ENCODE results near the gene BRDT.

BRDT gene

DNA sequence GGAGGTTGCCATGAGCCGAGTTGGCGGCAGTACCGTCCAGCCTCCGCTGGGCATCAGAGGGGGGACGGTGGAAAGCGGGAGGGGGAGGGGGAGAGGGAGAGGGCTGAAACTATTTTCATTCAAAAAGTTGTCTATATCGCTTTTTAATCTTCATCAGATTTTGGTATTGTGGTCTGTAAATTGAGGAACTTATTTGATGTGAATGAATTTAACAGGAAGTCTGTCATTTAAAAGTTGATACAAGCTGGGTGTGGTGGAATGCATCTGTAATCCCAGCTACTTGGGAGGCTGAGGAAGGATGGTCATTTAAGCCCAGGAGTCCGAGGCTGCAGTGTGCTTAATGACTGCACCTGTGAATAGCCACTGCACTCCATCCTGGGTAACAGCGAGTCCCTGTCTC is 77.6 kb downstream of the BRDT start:
- H3K27me3 ChIP-seq: peaks cover 40% of the 10 kb centered on the region
- H3K4me3 ChIP-seq: no peak overlapping the region
- no peak overlapping the region for H3K4me2 ChIP-seq
- H4K20me1 ChIP-seq: no peaks in the 10 kb centered on the region
- H3K36me3 ChIP-seq: no peaks in the 10 kb centered on the region
- no peak for TF ChIP-seq Cebpa-rat (IDR thresholded peaks at IDR 0.05)
- no peak overlapping the region for H3K27ac ChIP-seq
- H3K9me3 ChIP-seq: peaks cover 42% of the 10 kb centered on the region
- peaks cover 12% of the 10 kb centered on the region; the same call in 1 of the 2 replicates for H3K4me1 ChIP-seq
- no peak overlapping the region for H3K9ac ChIP-seq

DNA sequence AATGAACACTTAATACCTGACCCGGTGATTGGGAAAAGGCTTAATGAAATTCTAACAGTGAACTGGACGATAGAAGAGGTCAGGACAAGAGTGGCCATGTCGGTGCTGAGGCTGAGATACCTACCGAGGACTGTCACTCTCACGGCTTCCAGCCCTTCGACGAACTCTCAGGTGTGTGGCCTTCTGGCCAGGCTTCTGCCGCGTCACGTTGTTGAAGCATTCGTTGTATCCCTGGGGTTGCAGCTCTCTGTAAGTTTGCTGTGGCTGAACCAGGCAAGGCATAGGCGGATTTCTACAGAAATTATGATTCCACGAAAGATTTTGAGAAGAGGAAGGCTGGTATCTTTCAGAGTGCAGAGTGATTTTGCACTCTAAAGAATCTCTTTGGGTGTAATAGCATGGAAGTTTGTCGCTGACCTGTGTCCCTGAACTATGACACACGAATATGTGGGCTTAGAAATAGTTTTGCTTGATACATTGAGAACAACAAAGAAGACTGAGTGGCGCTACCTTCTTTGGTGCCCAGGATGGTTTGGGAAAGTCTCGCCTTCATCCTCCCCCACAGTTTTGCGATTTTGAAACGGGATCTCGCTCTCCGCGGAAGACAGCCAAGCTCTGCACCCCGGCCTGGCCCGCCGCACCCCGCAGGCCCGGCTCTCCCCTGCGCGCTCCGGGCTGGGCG is 80.2 kb downstream of the BRDT start:
- no peaks in the 10 kb centered on the region for H3K36me3 ChIP-seq
- no peak for TF ChIP-seq Cebpa-rat (IDR thresholded peaks at IDR 0.05)
- H3K4me2 ChIP-seq: peak overlapping the region; percentile 91
- H4K20me1 ChIP-seq: no peaks in the 10 kb centered on the region
- H3K9ac ChIP-seq: peak overlapping the region; percentile 50; the same call in 1 of the 2 replicates
- H3K9me3 ChIP-seq: peaks cover 38% of the 10 kb centered on the region
- H3K27me3 ChIP-seq: peaks cover 50% of the 10 kb centered on the region
- H3K4me3 ChIP-seq: peak overlapping the region; percentile 67
- H3K4me1 ChIP-seq: peaks cover 12% of the 10 kb centered on the region; the same call in 1 of the 2 replicates
- no peak overlapping the region for H3K27ac ChIP-seq

DNA sequence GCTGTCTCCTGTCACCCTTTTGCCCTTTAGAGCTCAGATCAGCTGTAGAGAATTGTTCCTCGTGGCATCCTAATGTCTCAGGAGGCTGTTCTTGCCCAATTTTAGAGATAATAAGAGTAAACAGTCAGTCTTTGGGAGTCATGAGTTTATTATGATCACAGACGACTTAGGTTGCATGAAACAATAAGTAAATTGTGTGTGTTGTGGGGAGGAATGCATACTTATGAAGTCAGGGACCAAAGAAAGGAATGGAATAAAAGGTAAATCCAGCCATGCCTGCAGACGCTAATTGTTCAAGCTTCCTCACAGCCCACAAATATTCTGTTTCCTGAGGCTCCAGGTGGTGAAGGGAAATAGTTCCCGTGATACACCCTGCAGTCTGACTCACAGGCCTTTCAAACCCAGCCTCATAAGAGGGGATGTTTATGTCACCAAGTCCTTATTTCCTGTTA is 81.5 kb downstream of the BRDT start:
- Histone ChIP-seq H3K27ac (no peak overlapping the region), H3K9ac (no peak overlapping the region), H3K27me3 (peaks cover 50% of the 10 kb centered on the region), H3K4me2 (peak overlapping the region; percentile 91), H3K4me3 (peak overlapping the region; percentile 67), H3K4me1 (peaks cover 12% of the 10 kb centered on the region; the same call in 1 of the 2 replicates), H3K9me3 (peaks cover 36% of the 10 kb centered on the region), H4K20me1 (no peaks in the 10 kb centered on the region), H3K36me3 (no peaks in the 10 kb centered on the region)
- no peak for TF ChIP-seq Cebpa-rat (IDR thresholded peaks at IDR 0.05)

DNA sequence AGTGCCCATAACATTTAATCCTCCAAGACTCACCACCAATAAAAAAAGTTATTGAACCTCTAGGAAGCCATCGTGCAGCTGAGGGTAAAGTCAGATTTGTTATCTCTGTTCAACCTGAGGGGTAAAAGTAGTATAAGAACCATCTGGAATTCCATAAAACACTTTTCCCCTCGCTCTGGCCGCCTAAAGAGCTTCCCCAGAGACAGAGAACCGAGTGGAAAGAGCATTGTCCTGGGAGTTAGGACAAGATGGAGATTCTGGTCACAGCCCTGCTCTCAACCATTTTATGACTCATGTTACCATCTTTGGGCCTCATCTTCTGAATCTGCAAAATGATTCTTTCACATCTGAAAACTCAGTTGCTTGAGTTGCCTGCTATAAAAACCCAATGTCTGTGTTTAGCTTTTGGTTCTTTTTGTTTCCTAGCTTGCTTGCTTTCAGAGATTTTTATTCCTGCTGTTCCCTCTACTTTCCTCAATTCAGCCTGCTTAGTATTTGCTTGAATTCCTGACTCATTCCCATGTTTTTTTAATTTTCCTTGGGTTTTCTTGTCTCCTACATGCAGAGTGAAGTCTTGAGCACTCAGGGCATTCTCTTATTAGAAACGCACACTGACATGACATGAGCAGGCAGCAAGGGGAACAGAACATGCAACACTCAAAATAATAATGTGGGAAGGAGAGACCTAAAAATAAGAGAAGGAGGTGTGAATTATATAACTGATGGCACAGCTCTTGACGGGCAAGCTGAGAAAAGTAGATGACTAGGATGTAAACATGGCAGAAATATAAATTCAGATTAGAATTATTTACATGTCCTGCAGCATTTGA is 82.3 kb downstream of the BRDT start:
- H3K27ac ChIP-seq: no peak overlapping the region
- H3K9me3 ChIP-seq: peaks cover 28% of the 10 kb centered on the region
- H3K27me3 ChIP-seq: peaks cover 50% of the 10 kb centered on the region
- no peaks in the 10 kb centered on the region for H3K36me3 ChIP-seq
- H3K9ac ChIP-seq: no peak overlapping the region
- TF ChIP-seq Cebpa-rat (IDR thresholded peaks at IDR 0.05): no peak
- H4K20me1 ChIP-seq: no peaks in the 10 kb centered on the region
- H3K4me2 ChIP-seq: no peak overlapping the region
- H3K4me3 ChIP-seq: no peak overlapping the region
- peaks cover 12% of the 10 kb centered on the region; the same call in 1 of the 2 replicates for H3K4me1 ChIP-seq

DNA sequence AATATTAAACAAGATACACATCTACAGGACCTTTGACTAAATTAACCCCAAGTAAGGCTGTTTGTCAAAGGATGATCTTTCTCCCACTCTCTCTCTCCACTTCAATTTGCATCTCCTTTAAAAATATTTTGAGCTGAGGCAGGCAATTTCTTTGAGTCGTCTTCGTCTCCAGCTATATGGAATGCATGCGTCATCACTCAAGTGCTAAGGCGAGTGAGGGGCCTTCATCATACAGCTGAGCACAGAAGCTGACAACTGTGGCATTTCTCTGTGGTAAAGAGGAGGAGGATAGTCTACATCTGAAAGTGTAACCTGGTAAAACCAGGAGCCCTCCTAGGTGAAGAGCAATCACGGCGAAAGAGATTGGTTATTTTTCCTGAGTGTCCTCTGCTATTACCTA is 88.2 kb downstream of the BRDT start:
- Histone ChIP-seq H3K36me3 (no peaks in the 10 kb centered on the region), H3K4me2 (no peak overlapping the region), H3K9ac (no peak overlapping the region), H3K4me1 (no peaks in the 10 kb centered on the region), H3K4me3 (no peak overlapping the region), H3K27ac (no peak overlapping the region), H3K27me3 (peaks cover 5% of the 10 kb centered on the region; the same call in 1 of the 2 replicates), H3K9me3 (no peaks in the 10 kb centered on the region), H4K20me1 (no peaks in the 10 kb centered on the region)
- no peak for TF ChIP-seq Cebpa-rat (IDR thresholded peaks at IDR 0.05)

DNA sequence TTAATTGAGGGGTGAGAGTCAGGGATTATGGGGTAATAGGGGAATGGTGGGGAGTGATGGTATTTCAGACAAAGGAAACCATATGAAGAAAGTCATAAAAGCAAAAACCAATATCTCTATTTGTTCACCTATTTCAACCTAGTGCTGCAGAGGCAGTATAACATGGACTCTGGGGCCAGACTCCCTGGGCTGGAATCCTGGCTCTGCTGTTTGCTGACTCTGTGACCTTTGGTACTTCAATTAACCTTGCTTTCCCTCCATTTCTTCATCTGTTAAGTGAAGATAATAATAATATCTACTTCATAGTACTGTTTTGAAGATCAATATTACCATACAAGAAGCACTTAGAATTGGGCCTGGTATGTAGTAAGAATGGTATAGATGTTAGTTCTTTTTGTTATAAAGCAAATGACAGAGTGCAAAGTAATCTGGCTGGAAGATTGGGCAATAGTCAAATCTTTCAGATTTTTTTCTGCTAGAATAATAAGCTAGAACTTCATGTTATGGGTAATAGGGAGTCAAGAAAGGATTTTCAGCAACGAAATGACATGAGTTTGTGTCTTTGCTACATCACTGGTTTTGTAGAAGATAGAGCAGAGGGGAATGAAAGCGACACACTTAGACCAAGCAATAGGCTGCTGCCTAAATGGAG is 89.6 kb downstream of the BRDT start:
- Histone ChIP-seq H3K9me3 (no peaks in the 10 kb centered on the region), H3K4me3 (no peak overlapping the region), H3K36me3 (no peaks in the 10 kb centered on the region), H3K4me2 (no peak overlapping the region), H4K20me1 (no peaks in the 10 kb centered on the region), H3K9ac (no peak overlapping the region), H3K4me1 (no peaks in the 10 kb centered on the region), H3K27me3 (no peaks in the 10 kb centered on the region), H3K27ac (no peak overlapping the region)
- no peak for TF ChIP-seq Cebpa-rat (IDR thresholded peaks at IDR 0.05)

DNA sequence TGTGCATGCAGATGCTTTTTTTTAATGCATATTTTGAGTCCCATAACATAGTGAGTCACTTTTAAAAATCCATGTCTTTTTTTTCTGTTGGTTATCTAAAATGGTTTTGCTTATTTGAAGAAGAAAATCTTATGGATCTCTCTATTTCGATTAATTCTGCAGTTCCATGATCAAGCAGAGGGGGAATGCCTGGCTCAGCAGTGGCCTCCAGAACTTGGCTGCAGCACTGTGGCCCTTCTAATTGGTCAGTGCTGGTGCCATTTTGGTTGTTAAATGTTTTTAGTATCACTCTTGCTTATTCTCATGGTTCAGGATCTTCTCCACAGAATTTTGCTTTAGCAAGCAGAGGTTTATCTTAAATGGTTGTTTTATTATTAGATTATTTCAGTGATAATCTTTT is 91.8 kb downstream of the BRDT start:
- Histone ChIP-seq H3K4me1 (no peaks in the 10 kb centered on the region), H3K36me3 (no peaks in the 10 kb centered on the region), H3K27me3 (no peaks in the 10 kb centered on the region), H3K9me3 (no peaks in the 10 kb centered on the region), H3K4me3 (no peak overlapping the region), H3K4me2 (no peak overlapping the region), H3K27ac (no peak overlapping the region), H4K20me1 (no peaks in the 10 kb centered on the region), H3K9ac (no peak overlapping the region)
- TF ChIP-seq Cebpa-rat (IDR thresholded peaks at IDR 0.05): no peak

DNA sequence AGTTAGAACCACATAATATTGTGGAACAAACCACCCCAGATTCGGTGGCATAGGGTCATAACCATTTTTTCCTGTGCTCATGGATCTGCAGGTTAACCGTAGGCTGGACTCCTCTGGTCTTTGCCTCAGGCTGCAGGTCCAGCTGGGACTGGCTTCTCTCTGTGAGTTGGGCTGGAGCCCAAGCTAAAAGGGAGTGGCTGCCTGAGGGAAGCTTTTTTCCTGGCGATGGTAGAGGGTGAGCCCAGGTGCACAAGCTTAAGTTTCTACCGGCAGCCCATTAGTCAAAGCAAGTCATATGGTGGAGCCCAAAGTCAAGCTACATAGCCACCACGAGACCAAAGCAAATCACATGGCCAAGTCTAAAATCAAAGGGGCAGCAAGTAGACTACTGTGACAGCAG is 94.4 kb downstream of the BRDT start:
- H3K27ac ChIP-seq: no peak overlapping the region

DNA sequence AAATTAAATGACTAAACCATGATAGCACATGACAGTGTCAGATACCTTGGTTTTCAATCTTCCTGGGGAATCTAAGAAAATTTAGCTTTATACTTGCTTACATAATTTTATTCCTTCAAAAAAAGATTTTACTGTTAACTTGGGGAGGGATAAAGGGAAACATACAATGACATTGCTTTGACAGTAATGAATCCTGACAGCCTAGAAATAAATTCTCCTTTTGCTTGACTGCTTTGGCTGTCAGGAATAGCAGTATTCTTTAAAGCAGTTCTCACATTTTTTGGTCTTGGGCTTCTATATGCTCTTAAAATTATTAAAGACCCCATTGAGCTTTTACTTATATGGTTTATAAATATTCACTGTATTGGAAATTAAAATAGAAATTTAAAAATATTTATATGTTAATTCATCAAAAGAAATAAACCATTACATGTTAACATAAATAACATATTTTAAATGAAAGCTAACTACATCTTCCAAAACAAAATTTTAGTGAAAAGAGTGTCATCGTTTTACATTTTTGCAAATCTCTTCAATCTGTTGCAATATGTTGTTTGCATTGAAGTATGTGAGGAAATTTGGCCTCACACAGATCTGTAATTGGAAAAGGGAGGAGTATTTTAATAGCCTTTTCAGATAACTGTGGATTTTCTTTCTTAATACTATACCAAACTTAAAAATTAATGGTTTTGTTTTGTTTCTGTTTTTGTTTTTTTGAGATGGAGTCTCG is 96.7 kb downstream of the BRDT start:
- no peak for TF ChIP-seq Cebpa-rat (IDR thresholded peaks at IDR 0.05)
- Histone ChIP-seq H3K4me2 (no peak overlapping the region), H4K20me1 (no peaks in the 10 kb centered on the region), H3K27me3 (no peaks in the 10 kb centered on the region), H3K9ac (no peak overlapping the region), H3K4me1 (no peaks in the 10 kb centered on the region), H3K27ac (no peak overlapping the region), H3K36me3 (no peaks in the 10 kb centered on the region), H3K9me3 (no peaks in the 10 kb centered on the region), H3K4me3 (no peak overlapping the region)

More for the DNA sequence above, 94.4 kb downstream of the BRDT start:
- Histone ChIP-seq H3K4me1 (no peaks in the 10 kb centered on the region), H3K9ac (no peak overlapping the region), H3K4me3 (no peak overlapping the region), H3K4me2 (no peak overlapping the region), H4K20me1 (no peaks in the 10 kb centered on the region), H3K27me3 (no peaks in the 10 kb centered on the region), H3K36me3 (no peaks in the 10 kb centered on the region), H3K9me3 (no peaks in the 10 kb centered on the region)
- no peak for TF ChIP-seq Cebpa-rat (IDR thresholded peaks at IDR 0.05)
